MG63 (cell line): ENCODE measurements around the gene CLDN19. TPM values are rescaled to one million over a fixed set of nuclear protein-coding genes. Genes with fewer than 3 reads are reported as not detected.
"Not testable (repeated sequence)": the region's sequence is repeated elsewhere in the genome, so short reads cannot be mapped to it uniquely, and the experiment has no call there.

ENCODE experiments used
- DNase-seq: peaks from one replicate; pipeline ENCODE4 v3.0.0-alpha.2; 2020
- H3K27me3 ChIP-seq: fragments of 250-450 bp; sonication (Bioruptor Pico); 2 replicates; pipeline ENCODE4 v1.5.1; 2020; ENCODE audit warnings: mild to moderate bottlenecking, moderate library complexity
- H3K36me3 ChIP-seq: fragments of 250-450 bp; sonication (Bioruptor Pico); 2 replicates; pipeline ENCODE4 v1.5.1; 2020; ENCODE audit warnings: mild to moderate bottlenecking, moderate library complexity
- H3K4me3 ChIP-seq: fragments of 250-450 bp; sonication (Bioruptor Pico); 2 replicates; pipeline ENCODE4 v1.5.1; 2020; ENCODE audit warnings: mild to moderate bottlenecking, moderate library complexity
- H3K9me3 ChIP-seq: fragments of 250-450 bp; sonication (Bioruptor Pico); 2 replicates; pipeline ENCODE4 v1.5.1; 2020; ENCODE audit warnings: mild to moderate bottlenecking, moderate library complexity
- total RNA-seq: library from RNA; depleted of rRNA; stranded (reverse); fragments of >200 nt; shearing (Covaris generic); gene quantifications from 2 replicates; pipeline ENCODE4 v1.2.3, GENCODE V29; 2014; ENCODE audit warnings: low replicate concordance

The CLDN19 gene
- total RNA-seq, 1 experiment from 2014 or later = not detected

- Histone ChIP-seq H3K27me3 (no peaks in the 10 kb centered on the region), H3K36me3 (no peaks in the 10 kb centered on the region), H3K9me3 (no peaks in the 10 kb centered on the region), H3K4me3 (no peak overlapping the region)
- DNase-seq = no peak
Measured at GRCh38 chr1:42735056-42735455, 5.0 kb downstream of the CLDN19 start.

DNA sequence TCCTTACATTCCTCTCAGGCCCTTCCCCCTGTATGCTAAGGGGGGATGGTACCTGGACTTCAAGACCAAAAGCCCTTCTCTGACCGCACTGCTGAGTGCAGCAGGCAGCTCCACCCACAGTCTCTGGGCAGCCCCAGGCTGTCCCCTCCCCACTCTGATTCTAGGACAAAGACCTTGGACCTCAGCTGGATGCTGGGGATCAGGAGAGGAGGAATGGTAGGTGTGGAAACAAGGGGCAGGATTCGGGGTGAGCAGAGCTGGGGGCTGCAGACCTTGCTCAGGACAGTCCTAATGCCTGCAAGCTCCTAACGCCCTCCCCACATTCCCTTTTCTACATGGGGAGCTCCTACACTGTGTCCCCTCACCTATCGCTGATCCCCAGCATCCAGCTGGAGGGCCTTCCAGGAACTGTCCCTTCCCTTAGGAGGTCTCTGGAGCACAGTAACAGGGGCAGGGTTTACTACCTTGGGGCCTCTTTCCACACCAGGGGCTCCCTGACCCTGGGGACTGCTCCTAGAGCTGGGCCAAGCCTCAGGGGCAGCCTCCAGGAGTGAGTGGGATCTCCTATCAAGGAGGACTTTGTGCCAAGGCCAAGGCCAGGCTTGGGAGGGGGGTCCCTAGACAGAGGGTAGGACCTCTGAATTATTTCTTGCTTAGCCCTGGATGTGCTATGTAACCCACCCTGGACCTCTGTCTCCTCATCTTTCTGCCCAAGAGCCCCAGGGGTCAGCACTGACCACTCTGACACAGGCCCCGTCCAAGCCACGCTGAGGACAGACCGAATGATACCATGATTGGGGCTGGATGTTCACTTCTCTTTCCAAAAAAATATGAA is 5.6 kb downstream of the CLDN19 start:
- no peak for DNase-seq
- Histone ChIP-seq H3K4me3 (no peak overlapping the region), H3K36me3 (no peaks in the 10 kb centered on the region), H3K27me3 (no peaks in the 10 kb centered on the region), H3K9me3 (no peaks in the 10 kb centered on the region)

GRCh38 chr1:42733415-42734200 is 6.4 kb downstream of the CLDN19 start:
- DNase-seq = no peak
- no peak overlapping the region for H3K4me3 ChIP-seq
- H3K36me3 ChIP-seq = no peaks in the 10 kb centered on the region
- no peaks in the 10 kb centered on the region for H3K27me3 ChIP-seq
- no peaks in the 10 kb centered on the region for H3K9me3 ChIP-seq

- Histone ChIP-seq H3K9me3 (no peaks in the 10 kb centered on the region), H3K27me3 (no peaks in the 10 kb centered on the region), H3K36me3 (no peaks in the 10 kb centered on the region), H3K4me3 (no peak overlapping the region)
- DNase-seq = no peak
Measured at GRCh38 chr1:42732126-42732680, 7.8 kb downstream of the CLDN19 start.

DNA sequence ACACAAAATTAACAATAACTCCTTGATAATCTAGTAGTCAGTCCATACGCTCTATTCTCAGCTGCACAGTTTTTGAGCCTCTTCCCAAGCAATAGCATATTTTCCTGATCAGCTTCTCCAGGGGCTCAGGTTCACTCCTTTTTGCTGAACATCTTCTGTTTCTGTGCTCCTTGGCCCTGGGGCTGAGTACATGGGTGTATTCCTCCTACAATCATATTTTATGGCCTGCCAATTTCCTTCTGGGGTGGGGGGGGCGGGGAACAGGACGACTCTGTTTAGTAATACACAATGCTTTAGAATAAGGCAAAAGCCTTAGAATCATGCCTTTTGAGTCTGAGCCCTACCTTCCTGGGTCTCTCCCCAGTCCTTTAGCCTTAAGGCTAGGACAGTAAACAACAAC is 8.5 kb downstream of the CLDN19 start:
- Histone ChIP-seq H3K27me3 (no peaks in the 10 kb centered on the region), H3K36me3 (no peaks in the 10 kb centered on the region)
- no peak for DNase-seq

DNA sequence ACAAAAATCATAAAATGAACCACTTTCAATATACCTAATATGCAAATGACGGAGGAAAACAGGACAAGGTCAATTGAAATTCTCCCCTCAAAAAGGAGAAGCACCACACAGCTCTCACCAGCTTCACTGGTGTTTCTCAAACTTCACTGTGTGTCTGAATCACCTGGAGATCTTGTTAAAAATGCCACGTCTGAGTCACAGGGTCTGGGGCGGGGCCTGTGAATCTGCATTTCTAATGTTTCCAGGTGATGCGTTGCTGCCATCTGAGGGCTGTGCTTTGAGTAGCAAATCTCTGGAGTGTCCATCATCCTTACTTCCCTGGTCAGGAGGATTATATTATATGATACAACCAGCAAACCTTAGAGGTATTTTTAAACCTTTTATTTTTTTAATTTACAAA is 9.0 kb downstream of the CLDN19 start:
- no peak for DNase-seq
- H3K9me3 ChIP-seq = no peaks in the 10 kb centered on the region

More for the DNA sequence above, 8.5 kb downstream of the CLDN19 start:
- H3K4me3 ChIP-seq = no peak overlapping the region
- no peaks in the 10 kb centered on the region for H3K9me3 ChIP-seq

DNA sequence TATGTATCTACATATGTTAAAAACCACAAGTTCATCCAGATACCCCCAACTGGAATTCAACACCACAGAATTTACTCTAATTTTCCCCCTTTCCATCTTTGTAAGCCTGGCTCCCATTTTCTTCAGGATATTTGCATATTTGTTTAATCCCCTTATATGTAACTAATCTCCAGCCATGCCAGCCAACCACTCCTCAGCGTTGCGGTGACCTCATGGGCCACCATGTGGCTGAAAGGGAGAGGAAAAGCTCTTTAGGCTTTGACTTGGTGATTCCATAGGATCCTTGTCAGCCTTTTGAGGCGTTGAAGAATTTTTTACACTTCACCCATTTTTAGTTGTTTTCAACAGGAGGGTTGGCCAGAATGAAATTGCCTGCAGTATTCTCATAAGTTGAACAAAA is 10.0 kb downstream of the CLDN19 start:
- H3K27me3 ChIP-seq = no peaks in the 10 kb centered on the region
- no peaks in the 10 kb centered on the region for H3K9me3 ChIP-seq
- no peak overlapping the region for H3K4me3 ChIP-seq
- H3K36me3 ChIP-seq = no peaks in the 10 kb centered on the region
- DNase-seq = no peak

More for the DNA sequence above, 9.0 kb downstream of the CLDN19 start:
- H3K36me3 ChIP-seq = no peaks in the 10 kb centered on the region
- H3K4me3 ChIP-seq = no peak overlapping the region
- no peaks in the 10 kb centered on the region for H3K27me3 ChIP-seq

GRCh38 chr1:42725820-42726219 is 14.2 kb downstream of the CLDN19 start:
- not testable (repeated sequence) for H3K36me3 ChIP-seq, H3K9me3 ChIP-seq, H3K27me3 ChIP-seq, DNase-seq, H3K4me3 ChIP-seq

DNA sequence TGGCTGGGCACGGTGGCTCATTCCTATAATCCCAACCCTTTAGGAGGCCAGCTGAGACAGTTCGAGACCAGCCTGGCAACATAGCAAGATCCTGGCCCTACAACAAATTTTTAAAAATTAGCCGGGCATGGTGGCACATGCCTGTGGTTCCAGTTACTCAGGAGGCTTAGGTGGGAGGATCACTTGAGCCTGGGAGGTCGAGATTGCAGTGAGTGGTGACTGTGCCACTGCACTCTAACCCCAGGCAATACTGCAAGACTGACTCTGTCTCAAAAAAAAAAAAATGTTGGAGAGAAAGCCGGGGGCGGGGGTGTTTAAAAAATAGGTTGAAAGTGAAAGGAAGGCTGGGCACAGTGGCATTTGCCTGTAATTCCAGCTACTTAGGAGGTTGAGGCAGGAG is 16.5 kb downstream of the CLDN19 start:
- H3K4me3 ChIP-seq = no peak overlapping the region
- DNase-seq = peak; percentile 26
- peaks cover 3% of the 10 kb centered on the region; the same call in 1 of the 2 replicates for H3K36me3 ChIP-seq
- H3K9me3 ChIP-seq = no peaks in the 10 kb centered on the region
- H3K27me3 ChIP-seq = no peaks in the 10 kb centered on the region

DNA sequence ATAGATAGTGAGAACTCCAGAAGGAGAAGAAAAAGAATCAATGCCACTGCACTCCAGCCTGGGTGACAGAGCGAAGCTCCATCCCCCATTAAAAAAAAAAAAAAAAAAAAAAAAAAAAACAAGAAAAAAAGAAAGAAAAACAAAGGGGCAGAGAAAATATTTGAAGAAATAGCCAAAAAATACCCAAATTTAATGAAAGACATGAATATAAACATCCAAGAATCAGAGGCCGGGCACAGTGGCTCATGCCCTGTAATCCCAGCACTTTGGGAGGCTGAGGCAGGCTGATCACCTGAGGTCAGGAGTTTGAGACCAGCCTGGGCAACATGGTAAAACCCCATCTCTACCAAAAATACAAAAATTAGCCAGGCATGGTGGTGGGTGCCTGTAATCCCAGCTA is 17.6 kb downstream of the CLDN19 start:
- not testable (repeated sequence) for H3K36me3 ChIP-seq, DNase-seq, H3K9me3 ChIP-seq, H3K27me3 ChIP-seq, H3K4me3 ChIP-seq

DNA sequence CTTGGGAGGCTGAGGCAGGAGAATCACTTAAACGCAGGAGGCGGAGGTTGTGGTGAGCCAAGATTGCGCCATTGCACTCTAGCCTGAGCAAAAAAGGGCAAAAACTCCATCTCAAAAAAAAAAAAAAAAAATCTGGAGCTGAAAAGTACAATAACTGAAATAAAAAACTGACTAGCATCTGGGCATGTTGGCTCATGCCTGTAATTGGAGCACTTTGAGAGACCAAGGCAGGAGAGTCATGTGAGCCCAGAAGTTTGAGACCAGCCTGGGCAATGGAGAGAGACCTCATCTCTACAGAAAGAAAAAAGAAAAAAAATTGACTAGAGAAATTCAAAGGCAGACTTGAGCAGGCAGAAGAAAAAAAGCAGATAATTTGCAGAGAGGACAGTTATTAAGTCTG is 18.1 kb downstream of the CLDN19 start:
- no peak for DNase-seq
- Histone ChIP-seq H3K9me3 (no peaks in the 10 kb centered on the region), H3K4me3 (no peak overlapping the region), H3K36me3 (peaks cover 9% of the 10 kb centered on the region), H3K27me3 (no peaks in the 10 kb centered on the region)

DNA sequence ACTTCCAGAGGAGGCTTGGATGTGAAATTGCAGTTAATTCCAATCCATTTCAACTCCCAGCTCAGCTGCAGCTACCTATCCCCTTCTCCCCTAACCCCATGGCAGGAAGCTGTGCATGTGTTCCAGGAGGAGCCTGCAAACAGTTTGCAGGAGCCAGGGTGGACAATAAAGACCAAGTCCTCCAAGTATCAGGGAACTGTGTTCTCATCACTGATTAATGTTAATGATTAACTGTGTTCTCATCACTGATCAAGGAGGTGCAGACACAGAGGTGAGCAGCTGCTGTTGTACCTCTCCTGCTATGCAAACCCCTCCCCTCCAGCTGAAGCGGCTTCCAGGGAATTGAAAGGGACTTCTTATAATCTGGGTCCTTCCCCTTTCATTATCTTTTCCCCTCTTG is 19.2 kb downstream of the CLDN19 start:
- H3K36me3 ChIP-seq = peaks cover 17% of the 10 kb centered on the region
- no peak overlapping the region for H3K4me3 ChIP-seq
- H3K27me3 ChIP-seq = no peaks in the 10 kb centered on the region
- H3K9me3 ChIP-seq = no peaks in the 10 kb centered on the region
- DNase-seq = no peak

GRCh38 chr1:42714441-42714840 is 25.6 kb downstream of the CLDN19 start:
- not testable (repeated sequence) for H3K9me3 ChIP-seq, DNase-seq, H3K27me3 ChIP-seq, H3K4me3 ChIP-seq
- H3K36me3 ChIP-seq = peaks cover 72% of the 10 kb centered on the region

DNA sequence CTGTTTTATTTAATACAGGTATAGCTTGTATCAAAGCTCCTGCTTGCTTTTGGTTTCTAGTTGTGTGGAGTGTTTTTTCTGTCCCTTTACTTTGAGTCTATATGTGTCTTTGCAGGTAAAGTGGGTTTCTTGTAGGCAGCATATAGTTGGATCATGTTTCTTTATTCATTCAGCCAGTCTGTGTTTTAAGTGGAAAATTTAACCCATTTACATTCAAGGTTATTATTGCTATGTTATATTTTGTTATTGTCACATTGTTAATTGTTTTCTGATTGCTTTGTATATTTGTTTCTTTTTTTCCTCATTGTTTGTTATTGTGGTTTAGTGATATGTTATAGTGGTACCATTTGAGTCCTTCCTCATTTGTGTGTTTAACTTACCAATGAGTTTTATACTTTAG is 26.7 kb downstream of the CLDN19 start:
- Histone ChIP-seq H3K4me3 (no peak overlapping the region), H3K36me3 (peaks cover 78% of the 10 kb centered on the region), H3K9me3 (peaks cover 3% of the 10 kb centered on the region; the same call in 1 of the 2 replicates), H3K27me3 (no peaks in the 10 kb centered on the region)
- DNase-seq = no peak

DNA sequence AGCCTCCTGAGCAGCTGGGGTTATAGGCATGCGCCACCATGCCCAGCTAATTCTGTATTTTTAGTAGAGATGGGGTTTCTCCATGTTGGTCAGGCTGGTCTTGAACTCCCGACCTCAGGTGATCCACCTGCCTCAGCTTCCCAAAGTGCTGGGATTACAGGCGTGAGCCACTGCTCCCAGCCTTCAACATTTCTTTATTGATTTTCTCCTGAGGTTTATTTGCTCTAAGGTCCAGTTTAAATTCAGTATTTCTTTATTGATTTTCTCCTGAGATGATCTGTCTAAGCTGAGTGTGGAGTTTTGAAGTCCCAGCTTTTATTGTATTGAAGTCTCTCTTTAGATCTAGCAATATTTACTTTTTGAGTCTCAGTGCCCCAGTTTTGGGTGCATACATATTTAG is 27.2 kb downstream of the CLDN19 start:
- not testable (repeated sequence) for H3K9me3 ChIP-seq, H3K27me3 ChIP-seq, DNase-seq, H3K4me3 ChIP-seq
- peaks cover 83% of the 10 kb centered on the region for H3K36me3 ChIP-seq

GRCh38 chr1:42703888-42704464 is 36.1 kb downstream of the CLDN19 start:
- H3K9me3 ChIP-seq = no peaks in the 10 kb centered on the region
- DNase-seq = no peak
- no peak overlapping the region for H3K4me3 ChIP-seq
- peaks cover 94% of the 10 kb centered on the region for H3K36me3 ChIP-seq
- no peaks in the 10 kb centered on the region for H3K27me3 ChIP-seq

DNA sequence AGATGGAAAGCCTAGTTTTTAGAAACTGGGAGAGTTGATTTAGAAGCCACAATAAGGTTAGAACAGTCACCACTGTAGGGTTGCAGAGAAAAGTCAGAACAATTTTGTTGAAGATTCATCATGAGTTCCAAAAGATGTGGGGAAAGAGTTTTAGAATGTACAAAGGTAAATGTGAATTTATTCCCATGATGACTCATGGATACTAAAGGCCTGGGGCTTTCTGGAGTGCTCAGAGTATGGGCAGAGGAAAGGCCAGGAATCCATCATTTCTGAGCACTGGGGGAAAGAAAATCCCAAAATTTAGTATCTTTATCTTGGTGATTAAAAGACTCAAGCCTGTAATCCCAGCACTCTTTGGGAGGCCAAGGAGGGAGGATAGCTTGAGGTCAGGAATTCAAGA is 40.0 kb downstream of the CLDN19 start:
- Histone ChIP-seq H3K36me3 (peaks cover 98% of the 10 kb centered on the region), H3K4me3 (no peak overlapping the region), H3K9me3 (no peaks in the 10 kb centered on the region), H3K27me3 (no peaks in the 10 kb centered on the region)
- DNase-seq = no peak
